Lung (tissue), 12 donors: ENCODE measurements around the gene SPATA31E1. TPM values are rescaled to one million over a fixed set of nuclear protein-coding genes. Genes with fewer than 3 reads are reported as not detected.
"Not testable (repeated sequence)": the region's sequence is repeated elsewhere in the genome, so short reads cannot be mapped to it uniquely, and the experiment has no call there.

Experiments used
- ATAC-seq: fragments of 200-7000 bp; cut with Tn5 transposase; one replicate; pipeline ENCODE4 v1.9.1; 2020; ENCODE audit warnings: moderate number of reproducible peaks; ENCODE audit not compliant: insufficient read depth, low FRiP score
- DNase-seq, 3 donors: peaks; one replicate each; pipeline ENCODE4 v3.0.0-alpha.2; 2013 to 2017
- H3K27ac ChIP-seq, 2 donors: one replicate each; pipeline ENCODE4 v1.5.1; 2013; ENCODE audit warnings: mild to moderate bottlenecking in 2 of 2, moderate library complexity in 2 of 2, control low read depth in 1 of 2, inconsistent platforms in 1 of 2, low read depth in 1 of 2, low read length in 1 of 2
- H3K27me3 ChIP-seq, 3 donors: one replicate each; pipeline ENCODE4 v1.5.1; 2013; ENCODE audit warnings: low read length in 2 of 3; ENCODE audit not compliant: control insufficient read depth in 3 of 3, insufficient read depth in 3 of 3
- H3K36me3 ChIP-seq, 4 donors: one replicate each; pipeline ENCODE4 v1.5.1; 2013; ENCODE audit warnings: low read length in 4 of 4, mild to moderate bottlenecking in 1 of 4, moderate library complexity in 1 of 4; ENCODE audit not compliant: control insufficient read depth in 4 of 4, insufficient read depth in 4 of 4
- H3K4me1 ChIP-seq, 5 donors: one replicate each; pipeline ENCODE4 v1.5.1; 2013; ENCODE audit warnings: low read length in 5 of 5, mild to moderate bottlenecking in 2 of 5, moderate library complexity in 1 of 5; ENCODE audit not compliant: control insufficient read depth in 5 of 5, insufficient read depth in 5 of 5
- H3K4me3 ChIP-seq: one replicate; pipeline ENCODE4 v1.5.1; 2013; ENCODE audit warnings: mild to moderate bottlenecking, control low read depth, moderate library complexity
- H3K9ac ChIP-seq, 2 donors: one replicate each; pipeline ENCODE4 v1.5.1; 2013; ENCODE audit warnings: low read length in 2 of 2, control low read depth in 1 of 2; ENCODE audit not compliant: insufficient read depth in 1 of 2
- H3K9me3 ChIP-seq, 4 donors: one replicate each; pipeline ENCODE4 v1.5.1; 2013; ENCODE audit warnings: low read length in 3 of 4, mild to moderate bottlenecking in 1 of 4, moderate library complexity in 1 of 4; ENCODE audit not compliant: control insufficient read depth in 4 of 4, insufficient read depth in 3 of 4
- CTCF ChIP-seq: IDR thresholded peaks from 2 replicates; pipeline ENCODE4 v1.5.1; 2012; ENCODE audit warnings: mild to moderate bottlenecking; ENCODE audit errors: control extremely low read depth, extremely low read depth
- WGBS, 2 donors: extraction: QIAGEN DNeasy Blood & Tissue Kit; methylation state at CpG; one replicate each; pipeline ENCODE4 v1.1.7; 2013; 5-methylcytosine and 5-hydroxymethylcytosine counted together
- polyA plus RNA-seq, 2 donors: library from polyadenylated mRNA; stranded (reverse); fragments of 200-250 nt; gene quantifications; one replicate each; pipeline ENCODE4 v1.2.1, GENCODE V29; 2013
- total RNA-seq, 2 donors: library from RNA; depleted of rRNA in 1 of 2; stranded (reverse); fragments of >200 nt in 1 of 2; gene quantifications; one replicate each; pipeline ENCODE4 v1.2.1, GENCODE V29; 2014 to 2021
- donor health status: control.
- donor health status: control.
- donor health status: Bipolar disorder and iron deficiency.
- donor health status: healthy.
- donor health status: DM: yes; HTN: yes; CAD: no.

Gene SPATA31E1
- total and polyA plus RNA-seq, 4 donors: not detected

- TF ChIP-seq CTCF: no peak
- Histone ChIP-seq H3K27me3 (no peaks in the 10 kb centered on the region), H3K4me1 (no peaks in the 10 kb centered on the region), H3K36me3 (no peaks in the 10 kb centered on the region), H3K27ac (no peak overlapping the region), H3K4me3 (no peak overlapping the region), H3K9me3 (peaks cover 0 to 2% (median 0%) of the 10 kb centered on the region in 4 donors), H3K9ac (no peak overlapping the region)
- 36 to 48% methylated on average over 2 of the region's 2 CpGs for WGBS, 2 donors
- ATAC-seq: no peak
- peak in 1 of 3 donors; percentile 44 for DNase-seq
Measured at GRCh38 chr9:87844506-87844905, 38.2 kb upstream of the SPATA31E1 start.

- not testable (repeated sequence) for H3K4me3 ChIP-seq, H3K27ac ChIP-seq
- 73 to 87% methylated on average over 2 of the region's 2 CpGs for WGBS, 2 donors
Measured at GRCh38 chr9:87847817-87848216, 34.9 kb upstream of the SPATA31E1 start.

GRCh38 chr9:87849144-87849758, 33.4 kb upstream of the SPATA31E1 start:
- no peak overlapping the region for H3K27ac ChIP-seq
- no peaks in the 10 kb centered on the region for H3K36me3 ChIP-seq
- WGBS, 2 donors: 72 to 78% methylated on average over 3 of the region's 3 CpGs
- no peak for TF ChIP-seq CTCF
- H3K9ac ChIP-seq: no peak overlapping the region
- no peak overlapping the region for H3K4me3 ChIP-seq
- ATAC-seq (no peak), DNase-seq (peak; percentile 47 to 69 (median 56))
- H3K4me1 ChIP-seq: no peaks in the 10 kb centered on the region
- no peaks in the 10 kb centered on the region for H3K27me3 ChIP-seq
- peaks cover 0 to 2% (median 0%) of the 10 kb centered on the region in 4 donors for H3K9me3 ChIP-seq

More at GRCh38 chr9:87847817-87848216, 34.9 kb upstream of the SPATA31E1 start:
- not testable (repeated sequence) for H3K9ac ChIP-seq, H3K9me3 ChIP-seq, H3K36me3 ChIP-seq, H3K4me1 ChIP-seq, DNase-seq, ATAC-seq, H3K27me3 ChIP-seq

- H3K4me1 ChIP-seq: no peaks in the 10 kb centered on the region
Measured at GRCh38 chr9:87850391-87850790, 32.3 kb upstream of the SPATA31E1 start.

GRCh38 chr9:87851186-87851585, 31.5 kb upstream of the SPATA31E1 start:
- WGBS, 2 donors: 69 to 74% methylated on average over 4 of the region's 4 CpGs
- not testable (repeated sequence) for H3K4me3 ChIP-seq, H3K27me3 ChIP-seq, DNase-seq, H3K9me3 ChIP-seq, ATAC-seq, H3K27ac ChIP-seq, H3K9ac ChIP-seq, H3K4me1 ChIP-seq, H3K36me3 ChIP-seq

More at GRCh38 chr9:87850391-87850790, 32.3 kb upstream of the SPATA31E1 start:
- DNase-seq (no peak), ATAC-seq (no peak)
- Histone ChIP-seq H3K27me3 (no peaks in the 10 kb centered on the region), H3K9me3 (peaks cover 0 to 2% (median 0%) of the 10 kb centered on the region in 4 donors), H3K9ac (no peak overlapping the region), H3K36me3 (no peaks in the 10 kb centered on the region), H3K4me3 (no peak overlapping the region), H3K27ac (no peak overlapping the region)
- 82 to 90% methylated on average over 4 of the region's 4 CpGs for WGBS, 2 donors
- no peak for TF ChIP-seq CTCF
